DMS 273 (cell line): ENCODE data around the gene CDH13.

ENCODE experiments used
- DNase-seq: peaks from one replicate; lab custom pipeline; 2025; ENCODE audit not compliant: unreplicated experiment; lab: John Stamatoyannopoulos, UW

The CDH13 gene

GRCh38 chr16:83453977-83454376, 827.2 kb downstream of the CDH13 start:
- DNase-seq = no peak

GRCh38 chr16:83455716-83456115, 828.9 kb downstream of the CDH13 start:
- DNase-seq = no peak

- DNase-seq = no peak
Measured at GRCh38 chr16:83456934-83457333, 830.2 kb downstream of the CDH13 start.

GRCh38 chr16:83458612-83459011, 831.8 kb downstream of the CDH13 start:
- no peak for DNase-seq

- DNase-seq = no peak
Measured at GRCh38 chr16:83464991-83465390, 838.2 kb downstream of the CDH13 start.

GRCh38 chr16:83470416-83470815, 843.6 kb downstream of the CDH13 start:
- no peak for DNase-seq

GRCh38 chr16:83472776-83473501, 846.2 kb downstream of the CDH13 start:
- DNase-seq = no peak

GRCh38 chr16:83473926-83474650, 847.3 kb downstream of the CDH13 start:
- DNase-seq = no peak

- DNase-seq = no peak
Measured at GRCh38 chr16:83475108-83475507, 848.3 kb downstream of the CDH13 start.

GRCh38 chr16:83481589-83481988, 854.8 kb downstream of the CDH13 start:
- no peak for DNase-seq

- no peak for DNase-seq
Measured at GRCh38 chr16:83482545-83483162, 855.9 kb downstream of the CDH13 start.

- no peak for DNase-seq
Measured at GRCh38 chr16:83490073-83490472, 863.3 kb downstream of the CDH13 start.

GRCh38 chr16:83494459-83494858, 867.7 kb downstream of the CDH13 start:
- no peak for DNase-seq

- DNase-seq = no peak
Measured at GRCh38 chr16:83501481-83501880, 874.7 kb downstream of the CDH13 start.

- DNase-seq = no peak
Measured at GRCh38 chr16:83508295-83508694, 881.5 kb downstream of the CDH13 start.

- no peak for DNase-seq
Measured at GRCh38 chr16:83509316-83509715, 882.5 kb downstream of the CDH13 start.

- no peak for DNase-seq
Measured at GRCh38 chr16:83510906-83511305, 884.1 kb downstream of the CDH13 start.

- no peak for DNase-seq
Measured at GRCh38 chr16:83513008-83513755, 886.4 kb downstream of the CDH13 start.

- DNase-seq = no peak
Measured at GRCh38 chr16:83515395-83515794, 888.6 kb downstream of the CDH13 start.

GRCh38 chr16:83516931-83517330, 890.2 kb downstream of the CDH13 start:
- DNase-seq = no peak

GRCh38 chr16:83517398-83517797, 890.6 kb downstream of the CDH13 start:
- no peak for DNase-seq
